Activated T-cell treated with anti-CD3 and anti-CD28 coated beads, Interleukin-2, amount 50 U/mL, for 24 hours (primary cell): ENCODE measurements around the gene LTBP1.

Experiments used
- DNase-seq: peaks from one replicate; pipeline ENCODE4 v3.0.0-alpha.2; 2020
- H3K27ac Mint-ChIP-seq: 2 replicates; pipeline ENCODE4 v1.8.0; 2020; ENCODE audit warnings: mild to moderate bottlenecking, mixed read lengths
- H3K27me3 Mint-ChIP-seq: 2 replicates; pipeline ENCODE4 v1.8.0; 2020; ENCODE audit warnings: mixed read lengths
- H3K36me3 Mint-ChIP-seq: 2 replicates; pipeline ENCODE4 v1.8.0; 2020; ENCODE audit warnings: low read depth, mixed read lengths
- H3K4me1 Mint-ChIP-seq: 2 replicates; pipeline ENCODE4 v1.8.0; 2020; ENCODE audit warnings: low read depth, mixed read lengths
- H3K4me3 Mint-ChIP-seq: 2 replicates; pipeline ENCODE4 v1.8.0; 2020; ENCODE audit warnings: mild to moderate bottlenecking, moderate library complexity, mixed read lengths
- H3K9me3 Mint-ChIP-seq: 2 replicates; pipeline ENCODE4 v1.8.0; 2020; ENCODE audit warnings: mixed read lengths

LTBP1 gene

DNA sequence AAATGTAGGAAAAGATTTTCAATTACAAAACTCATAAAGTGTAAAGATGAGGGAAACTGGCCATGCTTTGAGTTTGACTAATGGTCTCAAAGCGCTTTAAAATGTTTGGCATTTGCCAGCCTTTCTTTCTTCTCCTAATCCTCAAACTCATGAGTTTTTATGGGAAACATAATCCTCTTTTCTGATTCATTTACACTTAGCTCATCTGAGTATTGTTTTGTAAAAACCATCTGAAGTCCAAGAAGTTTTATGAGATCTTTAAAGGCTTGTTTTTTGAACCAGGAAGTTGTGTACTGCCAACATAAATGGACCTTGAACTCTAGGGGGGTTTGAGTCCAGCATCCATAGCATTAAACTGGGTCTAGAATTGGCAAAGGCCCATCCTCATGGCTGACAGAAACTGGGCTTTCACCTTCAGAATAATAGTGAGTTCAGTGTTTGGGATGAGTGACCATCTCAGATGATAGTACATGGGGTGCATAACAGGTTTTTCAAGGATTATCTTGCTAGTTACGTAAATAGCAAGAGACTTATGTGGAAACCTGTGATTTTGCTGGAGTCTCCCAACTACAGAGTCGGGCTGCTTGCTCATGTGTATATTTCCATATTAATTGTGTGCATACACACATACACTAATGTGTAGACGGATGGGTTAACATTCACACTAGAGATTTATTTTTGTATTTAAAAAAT lies 3.8 kb upstream of the LTBP1 start:
- Mint-ChIP-seq H3K27me3 (peaks cover 27% of the 10 kb centered on the region), H3K36me3 (no peaks in the 10 kb centered on the region), H3K4me1 (peaks cover 2% of the 10 kb centered on the region), H3K4me3 (no peak overlapping the region), H3K27ac (no peak overlapping the region), H3K9me3 (no peaks in the 10 kb centered on the region)
- DNase-seq = no peak

DNA sequence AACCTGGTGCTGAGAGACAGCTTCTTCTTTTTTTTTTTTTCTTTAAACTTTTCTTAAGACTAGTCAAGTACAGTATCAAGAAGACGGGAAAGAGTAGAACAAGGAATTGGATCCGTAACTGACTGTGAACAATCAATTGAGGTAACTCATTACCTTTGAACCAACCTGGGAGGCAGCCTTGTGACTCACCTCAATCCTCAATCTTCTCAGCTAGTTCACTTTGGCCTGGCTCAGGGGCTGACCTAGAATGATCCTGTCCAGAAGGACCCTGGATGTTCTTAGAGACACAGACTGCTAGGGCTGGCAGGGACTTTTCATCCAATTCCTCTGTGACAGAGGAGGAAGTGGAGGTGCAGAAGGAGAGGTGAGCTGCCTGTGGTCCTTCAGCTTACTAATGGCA lies 1.5 kb upstream of the LTBP1 start:
- Mint-ChIP-seq H3K4me3 (no peak overlapping the region), H3K9me3 (no peaks in the 10 kb centered on the region), H3K27me3 (peaks cover 46% of the 10 kb centered on the region), H3K36me3 (no peaks in the 10 kb centered on the region), H3K4me1 (peaks cover 5% of the 10 kb centered on the region), H3K27ac (no peak overlapping the region)
- no peak for DNase-seq

DNA sequence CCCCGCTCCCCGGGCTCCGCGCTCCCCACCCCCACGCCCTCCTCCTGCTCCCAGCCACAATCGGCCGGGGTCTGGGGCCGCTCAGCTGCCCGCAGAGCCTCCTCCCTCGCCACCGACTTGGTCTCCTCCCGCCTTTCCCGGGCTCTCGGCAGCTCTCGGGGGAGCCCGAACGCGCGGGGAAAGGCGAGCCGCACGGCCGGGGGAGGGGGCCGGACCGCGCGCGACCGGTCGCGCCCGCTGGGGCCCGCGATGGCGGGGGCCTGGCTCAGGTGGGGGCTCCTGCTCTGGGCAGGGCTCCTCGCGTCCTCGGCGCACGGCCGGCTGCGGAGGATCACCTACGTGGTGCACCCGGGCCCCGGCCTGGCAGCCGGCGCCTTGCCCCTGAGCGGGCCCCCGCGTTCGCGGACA lies 327 bp downstream of the LTBP1 start:
- Mint-ChIP-seq H3K9me3 (no peaks in the 10 kb centered on the region), H3K27ac (no peak overlapping the region), H3K27me3 (peaks cover 57% of the 10 kb centered on the region), H3K36me3 (no peaks in the 10 kb centered on the region), H3K4me3 (no peak overlapping the region), H3K4me1 (peaks cover 9% of the 10 kb centered on the region)
- no peak for DNase-seq

DNA sequence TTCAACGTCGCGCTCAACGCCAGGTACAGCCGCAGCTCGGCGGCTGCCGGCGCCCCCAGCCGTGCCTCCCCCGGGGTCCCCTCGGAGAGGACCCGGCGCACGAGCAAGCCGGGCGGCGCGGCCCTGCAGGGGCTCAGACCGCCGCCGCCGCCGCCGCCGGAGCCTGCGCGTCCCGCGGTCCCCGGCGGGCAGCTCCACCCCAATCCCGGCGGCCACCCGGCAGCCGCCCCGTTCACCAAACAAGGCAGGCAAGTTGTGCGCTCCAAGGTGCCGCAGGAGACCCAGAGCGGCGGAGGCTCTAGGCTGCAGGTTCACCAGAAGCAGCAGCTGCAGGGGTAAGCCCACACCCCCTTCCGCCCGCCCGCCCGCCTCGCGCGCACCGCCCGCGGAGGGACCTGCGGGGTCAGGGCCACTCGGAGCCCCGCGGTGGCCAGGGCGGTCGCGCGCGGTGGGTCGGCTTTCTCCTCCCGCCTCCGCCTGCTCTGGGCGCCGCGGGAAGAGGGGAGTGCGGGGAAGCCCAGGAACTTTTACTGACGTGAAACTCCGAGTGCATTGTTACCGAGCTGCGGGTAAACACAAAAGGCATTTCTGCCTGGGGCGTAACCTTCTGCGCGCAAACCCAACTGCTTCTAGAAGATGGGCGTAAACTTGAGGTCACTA lies 861 bp downstream of the LTBP1 start:
- H3K4me3 Mint-ChIP-seq = peak overlapping the region; percentile 60
- no peak overlapping the region for H3K27ac Mint-ChIP-seq
- H3K27me3 Mint-ChIP-seq = peaks cover 63% of the 10 kb centered on the region
- no peaks in the 10 kb centered on the region for H3K36me3 Mint-ChIP-seq
- DNase-seq = peak; percentile 49
- H3K9me3 Mint-ChIP-seq = no peaks in the 10 kb centered on the region
- peaks cover 9% of the 10 kb centered on the region for H3K4me1 Mint-ChIP-seq

DNA sequence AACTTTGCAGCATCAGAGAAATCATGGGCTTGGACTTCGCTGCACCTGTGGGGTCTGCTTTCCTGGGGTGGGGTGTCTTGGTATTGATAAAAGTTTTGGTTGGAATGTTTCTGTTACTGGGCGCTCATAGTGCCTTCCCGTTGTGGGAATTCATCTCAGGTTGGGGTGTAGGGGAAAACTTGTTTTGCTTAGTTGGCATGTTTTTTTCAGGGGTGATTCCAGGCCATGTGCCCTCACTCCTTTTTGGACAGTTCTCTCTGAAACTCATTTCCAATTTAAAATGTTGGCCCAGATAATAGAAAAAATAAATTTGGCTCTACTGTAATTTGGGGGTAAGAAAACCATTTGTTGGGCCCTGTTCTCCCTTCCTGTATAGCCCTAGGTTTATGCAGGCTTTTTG lies 1.5 kb downstream of the LTBP1 start:
- H3K4me1 Mint-ChIP-seq = peaks cover 9% of the 10 kb centered on the region
- DNase-seq = no peak
- no peak overlapping the region for H3K27ac Mint-ChIP-seq
- no peaks in the 10 kb centered on the region for H3K36me3 Mint-ChIP-seq
- peak overlapping the region; percentile 51 for H3K4me3 Mint-ChIP-seq
- H3K27me3 Mint-ChIP-seq = peaks cover 65% of the 10 kb centered on the region
- no peaks in the 10 kb centered on the region for H3K9me3 Mint-ChIP-seq

DNA sequence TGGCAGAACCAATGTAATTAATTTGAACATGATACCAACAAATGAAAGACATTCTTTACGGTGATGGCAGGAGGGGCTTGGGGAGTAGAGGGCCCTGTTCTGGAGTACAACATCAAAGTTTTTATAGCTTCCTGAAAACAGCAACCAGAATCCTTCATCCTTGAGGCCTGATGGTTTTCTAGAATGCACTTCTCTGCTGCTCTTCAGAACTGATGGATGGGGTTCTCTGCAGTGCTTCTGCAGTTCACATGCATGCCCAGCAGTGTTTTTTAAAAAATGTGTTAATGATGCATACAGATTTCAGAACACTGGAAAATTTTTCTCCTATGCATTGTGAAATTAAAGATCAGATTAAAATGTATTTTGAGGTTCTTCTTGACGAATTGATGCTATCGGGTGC lies 2.5 kb downstream of the LTBP1 start:
- no peak overlapping the region for H3K27ac Mint-ChIP-seq
- H3K4me3 Mint-ChIP-seq = no peak overlapping the region
- peaks cover 9% of the 10 kb centered on the region for H3K4me1 Mint-ChIP-seq
- no peak for DNase-seq
- H3K36me3 Mint-ChIP-seq = no peaks in the 10 kb centered on the region
- no peaks in the 10 kb centered on the region for H3K9me3 Mint-ChIP-seq
- peaks cover 64% of the 10 kb centered on the region for H3K27me3 Mint-ChIP-seq

DNA sequence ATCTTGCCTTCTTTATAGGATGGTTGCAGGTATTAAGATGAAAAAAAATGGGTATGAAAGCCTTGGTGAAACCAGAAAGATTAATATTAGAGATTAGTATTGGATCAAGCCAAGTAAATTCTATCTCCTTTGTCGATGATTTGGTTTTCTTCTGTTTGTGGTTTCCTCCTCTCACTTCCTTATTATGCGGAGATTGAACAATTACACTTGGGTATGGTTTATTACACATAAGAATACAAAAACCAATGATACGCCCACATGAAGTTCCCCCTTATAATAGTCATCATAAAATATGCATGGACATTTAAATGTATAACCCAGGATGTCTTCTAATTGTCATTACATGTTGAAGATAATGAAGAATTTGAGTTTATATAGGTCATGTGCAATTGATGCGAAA lies 4.9 kb downstream of the LTBP1 start:
- Mint-ChIP-seq H3K4me1 (peaks cover 8% of the 10 kb centered on the region), H3K27ac (no peak overlapping the region), H3K36me3 (no peaks in the 10 kb centered on the region), H3K27me3 (peaks cover 42% of the 10 kb centered on the region), H3K4me3 (no peak overlapping the region), H3K9me3 (no peaks in the 10 kb centered on the region)
- DNase-seq = no peak

DNA sequence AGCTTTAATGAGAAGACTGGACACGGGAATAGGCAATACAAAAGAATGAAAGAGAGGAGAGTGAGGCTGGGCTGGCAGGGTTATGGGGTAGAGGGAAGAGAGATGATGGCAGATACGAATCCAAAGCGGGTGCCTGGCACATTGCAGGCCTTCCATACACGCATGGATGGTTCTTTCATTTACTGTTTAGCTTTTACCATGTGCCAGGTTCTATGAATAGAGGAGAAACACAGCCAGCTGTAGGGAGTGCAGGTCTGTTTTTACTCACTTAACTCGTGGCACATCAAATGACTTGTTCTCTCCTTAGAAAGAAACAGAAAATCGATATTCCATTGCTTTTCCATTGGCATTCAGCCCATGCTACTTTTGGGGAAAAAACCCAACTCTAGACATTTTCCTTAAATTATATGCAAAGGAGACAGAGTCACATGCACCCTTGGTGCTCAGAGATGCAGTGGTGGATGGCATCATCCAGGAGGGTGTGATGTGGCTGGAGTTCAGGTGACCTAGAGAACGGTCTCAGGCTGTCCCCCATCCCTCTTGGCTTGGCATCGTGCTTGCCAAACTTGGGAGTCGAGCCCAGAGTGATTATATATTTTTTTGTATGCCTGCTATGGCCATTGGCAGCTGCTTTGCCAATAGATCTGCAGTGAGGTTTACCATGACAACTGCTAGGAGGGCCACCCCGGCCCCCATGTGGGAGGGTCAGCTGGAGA lies 6.2 kb downstream of the LTBP1 start:
- H3K4me1 Mint-ChIP-seq = peaks cover 7% of the 10 kb centered on the region
- no peak overlapping the region for H3K4me3 Mint-ChIP-seq
- H3K9me3 Mint-ChIP-seq = no peaks in the 10 kb centered on the region
- DNase-seq = no peak
- H3K36me3 Mint-ChIP-seq = no peaks in the 10 kb centered on the region
- H3K27me3 Mint-ChIP-seq = peaks cover 41% of the 10 kb centered on the region
- H3K27ac Mint-ChIP-seq = no peak overlapping the region

DNA sequence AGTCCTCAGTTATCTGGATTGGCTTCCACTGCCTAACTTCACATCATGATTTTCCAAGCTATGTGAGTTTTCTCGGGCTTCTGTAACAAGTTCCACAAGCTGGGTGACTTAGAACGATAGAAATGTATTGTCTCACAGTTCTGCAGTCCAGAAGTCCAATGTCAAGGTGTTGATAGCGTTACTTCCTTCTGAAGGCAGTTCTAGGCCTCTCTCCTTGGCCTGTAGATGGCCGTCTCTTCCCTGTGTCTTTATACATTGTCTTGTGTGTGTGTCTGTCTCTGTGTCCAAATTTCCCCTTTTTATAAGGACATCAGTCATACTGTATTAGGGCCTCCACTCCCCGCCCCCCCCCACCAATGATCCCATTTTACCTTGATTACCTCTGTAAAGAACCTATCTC lies 7.5 kb downstream of the LTBP1 start:
- H3K36me3 Mint-ChIP-seq = no peaks in the 10 kb centered on the region
- H3K4me1 Mint-ChIP-seq = peaks cover 4% of the 10 kb centered on the region
- DNase-seq = no peak
- H3K27ac Mint-ChIP-seq = no peak overlapping the region
- no peak overlapping the region for H3K4me3 Mint-ChIP-seq
- no peaks in the 10 kb centered on the region for H3K9me3 Mint-ChIP-seq
- peaks cover 28% of the 10 kb centered on the region for H3K27me3 Mint-ChIP-seq

DNA sequence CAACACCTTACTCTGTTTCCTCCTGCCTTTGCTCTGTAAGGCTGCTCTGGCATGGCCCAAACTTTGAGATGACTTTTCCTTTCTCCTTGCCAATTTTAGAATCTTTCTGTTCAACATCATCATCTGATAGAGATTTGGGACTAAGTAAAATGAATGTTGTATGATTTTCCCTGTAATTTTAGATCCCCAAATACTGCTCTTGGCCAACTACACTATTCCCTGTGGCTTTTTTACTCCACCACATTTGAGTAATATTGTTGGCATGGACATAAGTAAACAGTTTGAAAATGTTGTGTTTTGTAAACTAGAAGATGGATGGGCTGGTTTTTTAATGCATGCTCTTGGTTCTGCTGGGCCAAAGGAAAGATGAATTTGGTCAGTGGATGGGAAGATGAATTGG lies 12.1 kb downstream of the LTBP1 start:
- Mint-ChIP-seq H3K27ac (no peak overlapping the region), H3K36me3 (no peaks in the 10 kb centered on the region), H3K27me3 (no peaks in the 10 kb centered on the region), H3K4me3 (no peak overlapping the region), H3K4me1 (no peaks in the 10 kb centered on the region), H3K9me3 (no peaks in the 10 kb centered on the region)
- no peak for DNase-seq

DNA sequence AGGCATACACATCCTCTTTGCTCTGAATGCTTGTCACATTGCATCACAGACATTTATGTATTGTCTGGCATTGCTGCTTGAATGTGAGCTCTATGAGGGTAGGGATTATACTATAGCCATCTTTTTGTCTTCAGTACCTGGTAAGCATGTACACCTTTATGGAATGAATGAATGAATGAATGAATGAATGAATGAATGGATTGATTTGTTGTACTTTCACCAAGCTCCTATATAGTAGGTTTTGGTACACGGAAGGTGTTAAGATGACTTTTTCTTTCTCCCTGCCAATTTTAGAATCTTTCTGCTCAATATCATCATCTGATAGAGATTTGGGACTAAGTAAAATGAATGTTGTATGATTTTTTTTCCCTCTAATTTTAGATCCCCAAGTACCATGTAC lies 13.5 kb downstream of the LTBP1 start:
- Mint-ChIP-seq H3K4me1 (no peaks in the 10 kb centered on the region), H3K27ac (no peak overlapping the region)
- no peak for DNase-seq

DNA sequence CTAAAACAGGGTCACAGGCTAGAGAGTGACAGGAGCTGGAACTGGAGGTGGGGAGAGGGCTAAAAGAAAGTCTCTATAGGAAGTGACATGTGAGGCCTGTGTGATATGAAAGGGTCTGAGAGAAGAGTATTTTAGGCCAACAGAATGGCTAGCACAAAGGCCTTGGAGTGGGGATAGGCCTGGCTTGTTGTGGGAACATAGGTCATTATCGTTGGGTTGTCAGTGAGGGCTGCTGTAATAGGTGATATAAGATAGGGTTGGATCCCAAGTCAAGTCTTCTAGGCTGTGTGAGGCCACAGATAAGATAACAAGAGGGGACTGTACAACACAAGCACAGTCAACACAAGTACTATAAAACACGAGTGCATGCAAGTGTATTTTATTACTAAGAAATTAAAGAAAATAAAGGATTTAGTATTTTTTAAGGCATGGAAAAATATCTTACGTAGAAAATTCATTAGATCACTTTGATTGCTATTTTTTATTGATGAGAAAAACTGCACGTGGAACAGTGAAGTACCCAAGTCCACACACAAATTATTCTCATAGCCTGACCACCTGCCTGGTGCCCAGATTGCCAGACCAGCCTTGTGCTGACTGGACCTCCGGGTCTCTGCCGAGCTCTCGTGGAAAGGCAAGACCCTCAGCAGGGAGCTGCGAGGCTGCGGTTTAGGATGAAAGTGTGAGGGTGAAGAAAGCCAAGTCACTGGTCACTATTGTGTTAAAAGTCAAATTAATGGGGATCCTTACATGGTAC lies 14.1 kb downstream of the LTBP1 start:
- no peaks in the 10 kb centered on the region for H3K27me3 Mint-ChIP-seq
- no peak overlapping the region for H3K27ac Mint-ChIP-seq
- H3K4me3 Mint-ChIP-seq = no peak overlapping the region
- DNase-seq = no peak
- no peaks in the 10 kb centered on the region for H3K4me1 Mint-ChIP-seq
- H3K36me3 Mint-ChIP-seq = no peaks in the 10 kb centered on the region
- no peaks in the 10 kb centered on the region for H3K9me3 Mint-ChIP-seq

More for the DNA sequence above, 13.5 kb downstream of the LTBP1 start:
- Mint-ChIP-seq H3K9me3 (no peaks in the 10 kb centered on the region), H3K36me3 (no peaks in the 10 kb centered on the region), H3K27me3 (no peaks in the 10 kb centered on the region), H3K4me3 (no peak overlapping the region)

DNA sequence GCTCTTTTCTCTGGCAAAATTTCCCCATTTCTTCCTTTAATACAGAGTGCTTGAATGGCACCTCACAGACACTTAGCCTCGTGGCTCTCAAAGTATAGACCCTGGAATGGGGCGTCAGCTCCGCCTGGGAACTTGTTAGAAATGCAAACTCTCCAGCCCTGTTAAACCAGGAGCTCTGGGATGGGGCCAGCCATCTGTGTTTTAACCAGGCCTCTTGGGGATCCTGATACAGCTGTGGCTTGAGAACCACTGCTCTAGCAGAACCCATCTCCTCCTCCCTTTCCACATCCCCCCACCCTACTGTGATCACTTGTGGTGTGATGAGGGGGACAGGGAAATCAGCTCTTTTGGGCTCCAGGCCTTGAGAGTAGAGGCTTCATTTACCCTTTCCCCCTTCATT lies 15.9 kb downstream of the LTBP1 start:
- DNase-seq = no peak
- Mint-ChIP-seq H3K27me3 (no peaks in the 10 kb centered on the region), H3K4me1 (no peaks in the 10 kb centered on the region), H3K9me3 (no peaks in the 10 kb centered on the region), H3K27ac (no peak overlapping the region), H3K36me3 (no peaks in the 10 kb centered on the region), H3K4me3 (no peak overlapping the region)

DNA sequence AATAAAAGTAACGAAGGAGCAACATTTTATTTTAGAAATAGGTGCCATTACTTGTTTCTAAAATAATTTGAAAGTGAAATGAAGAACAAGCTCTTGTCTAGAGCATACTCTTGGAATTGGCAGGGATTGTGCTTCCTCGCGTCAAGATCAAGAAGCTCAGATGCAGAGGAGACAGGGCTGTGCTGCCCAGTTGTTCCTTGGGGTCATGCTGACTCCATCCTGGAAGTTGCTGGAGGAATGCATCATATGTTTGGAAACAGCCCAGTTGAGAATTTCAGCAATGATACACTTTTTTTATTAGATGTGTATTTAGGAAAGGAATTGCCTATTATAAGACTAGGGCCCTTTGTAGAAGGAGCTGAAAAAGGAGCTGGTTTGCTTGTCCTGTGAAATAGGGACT lies 17.2 kb downstream of the LTBP1 start:
- Mint-ChIP-seq H3K9me3 (no peaks in the 10 kb centered on the region), H3K4me3 (no peak overlapping the region), H3K4me1 (no peaks in the 10 kb centered on the region), H3K36me3 (no peaks in the 10 kb centered on the region), H3K27me3 (no peaks in the 10 kb centered on the region), H3K27ac (no peak overlapping the region)
- DNase-seq = no peak
